ENCODE results near the gene UCKL1.
"Not testable (repeated sequence)": the region's sequence is repeated elsewhere in the genome, so short reads cannot be mapped to it uniquely, and the experiment has no call there.

Gene UCKL1

DNA sequence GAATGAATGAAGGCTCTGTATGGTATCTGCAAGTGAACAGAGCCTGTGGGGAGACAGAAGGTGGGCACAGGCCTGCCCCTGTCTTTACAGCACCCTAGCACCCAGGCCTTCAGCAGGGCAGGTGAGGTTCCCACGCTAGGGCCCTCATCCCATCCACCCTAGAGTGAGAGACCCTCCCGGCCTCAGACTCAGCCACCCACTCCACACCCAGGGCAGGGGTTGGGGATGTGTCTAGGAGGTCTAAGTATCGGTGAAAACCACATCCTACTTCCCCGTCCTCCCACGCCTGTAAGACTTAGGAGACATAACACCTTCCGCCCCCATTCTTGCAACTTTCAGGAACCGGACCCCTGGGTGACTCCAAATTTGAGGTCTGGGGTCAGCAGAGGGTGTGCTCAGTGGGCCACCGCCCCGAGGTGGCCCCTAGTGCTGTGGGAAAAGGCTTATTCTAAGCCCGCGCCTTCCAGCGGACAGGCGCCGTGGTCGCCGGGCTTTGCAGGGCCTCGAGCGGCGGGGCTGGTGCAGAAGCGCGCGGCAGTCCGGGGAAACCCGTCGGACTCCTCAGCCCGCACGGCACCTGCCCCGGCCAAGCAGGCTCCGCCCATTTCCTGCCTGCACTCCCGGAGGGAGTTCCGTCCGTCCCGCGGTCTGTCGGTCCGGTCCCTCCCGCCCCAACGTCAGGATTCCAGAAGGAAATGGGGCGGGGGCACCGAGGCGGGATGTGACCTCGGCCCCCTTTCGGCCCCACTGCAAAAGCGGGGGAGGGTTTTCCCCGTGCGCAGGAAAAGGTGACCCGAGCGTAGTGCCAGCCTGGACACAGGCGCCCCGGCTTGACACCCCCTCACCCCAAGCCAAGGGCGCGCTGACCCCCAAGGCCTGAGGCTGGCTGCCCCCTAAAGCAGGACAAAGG is 22.4 kb upstream of the UCKL1 start:
- peak overlapping the region; percentile 38 to 47 for H3K4me3 ChIP-seq (ENCODE audit: low read depth in 1 of 2, low read length in 2 of 2)
- peaks cover 0 to 13% of the 10 kb centered on the region in 2 donors for H3K27me3 ChIP-seq (ENCODE audit: control insufficient read depth in 1 of 2, insufficient read depth in 2 of 2, low read length in 2 of 2)
- peaks cover 29% of the 10 kb centered on the region for H3K4me1 ChIP-seq (ENCODE audit: insufficient read depth, low read length)
- H3K9me3 ChIP-seq (ENCODE audit: low read length): no peaks in the 10 kb centered on the region
- H3K36me3 ChIP-seq (ENCODE audit: insufficient read depth, low read length): peaks cover 9% of the 10 kb centered on the region
- no peak overlapping the region for H3K9ac ChIP-seq (ENCODE audit: low read length)
- H3K27ac ChIP-seq (ENCODE audit: low read depth, low read length): no peak overlapping the region

- no peak overlapping the region for H3K9ac ChIP-seq (ENCODE audit: low read length)
- H3K27me3 ChIP-seq (ENCODE audit: control insufficient read depth in 1 of 2, insufficient read depth in 2 of 2, low read length in 2 of 2): peaks cover 0 to 13% of the 10 kb centered on the region in 2 donors
- no peak overlapping the region for H3K27ac ChIP-seq (ENCODE audit: low read depth, low read length)
- peaks cover 4% of the 10 kb centered on the region for H3K36me3 ChIP-seq (ENCODE audit: insufficient read depth, low read length)
- no peak overlapping the region for H3K4me3 ChIP-seq (ENCODE audit: low read depth in 1 of 2, low read length in 2 of 2)
- H3K4me1 ChIP-seq (ENCODE audit: insufficient read depth, low read length): peaks cover 25% of the 10 kb centered on the region
- no peaks in the 10 kb centered on the region for H3K9me3 ChIP-seq (ENCODE audit: low read length)
Measured at GRCh38 chr20:63977739-63978276, 21.6 kb upstream of the UCKL1 start.

DNA sequence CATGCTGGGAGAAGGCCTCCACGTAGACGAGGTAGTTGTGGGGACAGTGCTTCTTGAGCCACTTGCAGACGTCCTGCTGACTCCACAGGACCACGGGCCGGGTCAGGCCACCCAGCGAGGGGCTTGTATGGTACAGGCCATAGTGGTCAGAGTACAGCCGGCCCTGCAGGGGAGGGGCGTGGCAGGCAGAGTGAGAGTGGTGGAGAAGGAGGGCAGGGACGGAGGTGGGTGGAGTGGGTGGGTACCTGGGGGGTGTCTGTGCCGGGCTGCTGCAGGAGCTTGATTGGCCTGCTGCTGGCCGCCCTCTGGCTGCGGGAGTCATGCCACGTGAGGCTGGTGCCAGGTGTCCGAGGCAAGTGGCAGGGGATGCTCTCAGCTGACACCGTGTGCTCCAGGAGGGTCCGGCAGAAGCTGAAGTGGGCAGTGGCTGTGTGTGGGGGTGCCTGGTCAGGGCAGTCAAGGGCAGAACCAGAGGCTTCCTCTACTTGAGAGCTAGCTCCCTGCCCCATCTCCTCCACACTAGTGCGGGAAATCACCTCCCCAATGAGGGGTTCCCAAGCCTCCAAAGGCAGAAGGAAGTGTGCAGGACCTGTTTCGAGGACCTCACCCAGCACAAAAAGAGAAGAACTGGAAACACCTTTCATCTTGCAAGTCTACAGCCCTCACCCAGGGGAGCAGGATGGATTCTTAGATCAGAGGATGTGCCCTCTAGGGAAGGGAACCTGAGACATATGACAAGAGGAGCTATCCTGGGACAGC is 20.9 kb upstream of the UCKL1 start:
- Histone ChIP-seq H3K4me1 (ENCODE audit: insufficient read depth, low read length) (peaks cover 18% of the 10 kb centered on the region), H3K36me3 (ENCODE audit: insufficient read depth, low read length) (no peaks in the 10 kb centered on the region), H3K27me3 (ENCODE audit: control insufficient read depth in 1 of 2, insufficient read depth in 2 of 2, low read length in 2 of 2) (peaks cover 0 to 13% of the 10 kb centered on the region in 2 donors), H3K9ac (ENCODE audit: low read length) (no peak overlapping the region), H3K4me3 (ENCODE audit: low read depth in 1 of 2, low read length in 2 of 2) (no peak overlapping the region), H3K27ac (ENCODE audit: low read depth, low read length) (no peak overlapping the region), H3K9me3 (ENCODE audit: low read length) (no peaks in the 10 kb centered on the region)

DNA sequence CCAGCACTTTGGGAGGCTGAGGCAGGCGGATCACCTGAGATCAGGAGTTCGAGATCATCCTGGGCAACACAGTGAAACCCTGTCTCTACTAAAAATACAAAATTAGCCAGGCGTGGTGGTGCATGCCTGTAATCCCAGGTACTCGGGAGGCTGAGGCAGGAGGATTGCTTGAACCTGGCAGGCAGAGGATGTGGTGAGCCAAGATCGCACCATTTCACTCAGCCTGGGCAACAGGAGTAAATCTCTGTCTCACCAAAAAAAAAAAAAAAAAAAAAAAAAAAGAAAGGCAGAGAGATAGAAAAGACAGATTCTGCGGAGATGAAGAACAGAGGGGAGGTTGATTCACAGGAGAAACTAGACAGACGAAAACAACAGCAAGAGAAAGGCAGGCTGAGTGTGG is 20.3 kb upstream of the UCKL1 start:
- H3K9ac ChIP-seq (ENCODE audit: low read length); H3K4me3 ChIP-seq (ENCODE audit: low read depth in 1 of 2, low read length in 2 of 2): not testable (repeated sequence)
- H3K4me1 ChIP-seq (ENCODE audit: insufficient read depth, low read length): peaks cover 12% of the 10 kb centered on the region

DNA sequence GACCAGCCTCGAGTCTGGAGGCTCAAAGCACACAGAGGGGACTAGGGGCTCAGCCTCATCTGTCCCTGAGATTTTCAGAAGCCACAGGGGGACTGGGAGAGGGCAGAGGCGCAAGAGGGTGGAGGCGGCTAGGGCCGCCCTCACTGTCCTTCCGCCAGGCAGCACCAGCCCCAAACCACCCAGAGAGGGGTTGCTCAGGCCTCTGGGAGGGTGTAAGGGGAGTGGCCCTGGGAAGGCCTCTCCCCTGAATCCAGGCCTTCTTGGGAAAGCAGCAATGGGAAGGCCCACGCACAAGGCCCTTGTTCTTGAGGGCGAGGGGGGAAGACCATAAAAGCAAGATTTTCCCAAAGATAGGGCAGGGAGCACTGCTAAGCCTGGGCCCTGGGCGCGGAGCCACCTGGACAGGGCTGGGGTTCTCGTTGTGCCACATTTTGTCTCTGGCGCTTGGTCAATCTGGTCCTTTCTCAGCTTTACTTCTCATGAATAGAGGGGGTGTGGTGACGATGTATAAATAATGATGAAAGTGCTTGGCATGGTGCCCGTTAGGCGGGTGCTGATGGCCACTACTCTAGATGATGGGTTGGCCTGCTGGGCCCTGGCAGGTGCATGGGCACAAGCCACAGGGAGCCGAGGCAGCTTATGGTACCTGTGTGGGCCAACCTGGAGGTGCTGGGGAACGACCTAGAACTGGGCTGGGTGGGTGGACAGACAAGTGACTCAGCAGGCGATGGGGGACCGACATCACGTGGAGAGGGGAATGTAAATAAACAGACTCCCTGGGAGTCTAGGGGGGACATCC is 18.4 kb upstream of the UCKL1 start:
- H3K9me3 ChIP-seq (ENCODE audit: low read length): no peaks in the 10 kb centered on the region
- H3K27ac ChIP-seq (ENCODE audit: low read depth, low read length): no peak overlapping the region
- H3K36me3 ChIP-seq (ENCODE audit: insufficient read depth, low read length): no peaks in the 10 kb centered on the region
- peaks cover under 1% of the 10 kb centered on the region for H3K4me1 ChIP-seq (ENCODE audit: insufficient read depth, low read length)
- no peak overlapping the region for H3K9ac ChIP-seq (ENCODE audit: low read length)
- no peak overlapping the region for H3K4me3 ChIP-seq (ENCODE audit: low read depth in 1 of 2, low read length in 2 of 2)
- H3K27me3 ChIP-seq (ENCODE audit: control insufficient read depth in 1 of 2, insufficient read depth in 2 of 2, low read length in 2 of 2): peaks cover 0 to 13% of the 10 kb centered on the region in 2 donors

More for the DNA sequence above, 20.3 kb upstream of the UCKL1 start:
- not testable (repeated sequence) for H3K36me3 ChIP-seq (ENCODE audit: insufficient read depth, low read length); H3K27ac ChIP-seq (ENCODE audit: low read depth, low read length); H3K9me3 ChIP-seq (ENCODE audit: low read length)
- peaks cover 0 to 13% of the 10 kb centered on the region in 2 donors for H3K27me3 ChIP-seq (ENCODE audit: control insufficient read depth in 1 of 2, insufficient read depth in 2 of 2, low read length in 2 of 2)

- peak overlapping the region; percentile 49 for H3K27ac ChIP-seq (ENCODE audit: low read depth, low read length)
- peak overlapping the region; percentile 36 to 54 for H3K4me3 ChIP-seq (ENCODE audit: low read depth in 1 of 2, low read length in 2 of 2)
- no peaks in the 10 kb centered on the region for H3K36me3 ChIP-seq (ENCODE audit: insufficient read depth, low read length)
- H3K27me3 ChIP-seq (ENCODE audit: control insufficient read depth in 1 of 2, insufficient read depth in 2 of 2, low read length in 2 of 2): peaks cover 0 to 11% of the 10 kb centered on the region in 2 donors
- H3K9me3 ChIP-seq (ENCODE audit: low read length): no peaks in the 10 kb centered on the region
- H3K9ac ChIP-seq (ENCODE audit: low read length): no peak overlapping the region
- peaks cover 2% of the 10 kb centered on the region for H3K4me1 ChIP-seq (ENCODE audit: insufficient read depth, low read length)
Measured at GRCh38 chr20:63973636-63974401, 17.6 kb upstream of the UCKL1 start.

- Histone ChIP-seq H3K27me3 (ENCODE audit: control insufficient read depth in 1 of 2, insufficient read depth in 2 of 2, low read length in 2 of 2) (peaks cover 0 to 4% of the 10 kb centered on the region in 2 donors), H3K36me3 (ENCODE audit: insufficient read depth, low read length) (no peaks in the 10 kb centered on the region), H3K27ac (ENCODE audit: low read depth, low read length) (peak overlapping the region; percentile 49), H3K4me3 (ENCODE audit: low read depth in 1 of 2, low read length in 2 of 2) (no peak overlapping the region), H3K9ac (ENCODE audit: low read length) (no peak overlapping the region), H3K9me3 (ENCODE audit: low read length) (no peaks in the 10 kb centered on the region), H3K4me1 (ENCODE audit: insufficient read depth, low read length) (peaks cover 9% of the 10 kb centered on the region)
Measured at GRCh38 chr20:63973160-63973479, 16.9 kb upstream of the UCKL1 start.

- no peaks in the 10 kb centered on the region for H3K36me3 ChIP-seq (ENCODE audit: insufficient read depth, low read length)
- H3K4me1 ChIP-seq (ENCODE audit: insufficient read depth, low read length): peaks cover 12% of the 10 kb centered on the region
- H3K9me3 ChIP-seq (ENCODE audit: low read length): no peaks in the 10 kb centered on the region
- H3K27ac ChIP-seq (ENCODE audit: low read depth, low read length): no peak overlapping the region
- H3K27me3 ChIP-seq (ENCODE audit: control insufficient read depth in 1 of 2, insufficient read depth in 2 of 2, low read length in 2 of 2): no peaks in the 10 kb centered on the region
- no peak overlapping the region for H3K9ac ChIP-seq (ENCODE audit: low read length)
- H3K4me3 ChIP-seq (ENCODE audit: low read depth in 1 of 2, low read length in 2 of 2): no peak overlapping the region
Measured at GRCh38 chr20:63972312-63973159, 16.3 kb upstream of the UCKL1 start.

DNA sequence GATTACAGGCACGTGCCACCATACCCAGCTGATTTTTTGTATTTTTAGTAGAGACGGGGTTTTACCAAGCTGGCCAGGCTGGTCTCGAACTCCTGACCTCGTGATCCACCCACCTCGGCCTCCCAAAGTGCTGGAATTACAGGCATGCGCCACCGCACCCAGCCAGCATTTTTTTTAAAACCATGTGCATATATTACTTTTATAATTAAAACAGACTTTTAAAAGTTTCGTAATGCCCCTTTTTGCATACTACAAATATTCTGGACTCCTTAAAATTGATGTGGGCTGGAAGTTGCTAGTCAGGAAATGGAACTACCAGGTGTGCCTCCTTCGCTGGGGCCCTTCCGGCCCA is 15.7 kb upstream of the UCKL1 start:
- not testable (repeated sequence) for H3K36me3 ChIP-seq (ENCODE audit: insufficient read depth, low read length); H3K27me3 ChIP-seq (ENCODE audit: control insufficient read depth in 1 of 2, insufficient read depth in 2 of 2, low read length in 2 of 2); H3K9ac ChIP-seq (ENCODE audit: low read length); H3K27ac ChIP-seq (ENCODE audit: low read depth, low read length); H3K9me3 ChIP-seq (ENCODE audit: low read length); H3K4me3 ChIP-seq (ENCODE audit: low read depth in 1 of 2, low read length in 2 of 2)
- peaks cover 12% of the 10 kb centered on the region for H3K4me1 ChIP-seq (ENCODE audit: insufficient read depth, low read length)
